ENCODE results near the gene OSBPL5. TPM values are rescaled to one million over a fixed set of nuclear protein-coding genes. Genes with fewer than 3 reads are reported as not detected.

OSBPL5 gene
- total and polyA plus RNA-seq, 4 experiments from 2014 or later, result 0.75 to 5.2 (median 2.9) TPM

- H3K27me3 ChIP-seq (ENCODE audit: insufficient read depth, low read length), result no peaks in the 10 kb centered on the region
- Mint-ChIP-seq H3K4me3 (no peak overlapping the region), H3K27me3 (peaks cover 4 to 16% of the 10 kb centered on the region in 2 donors), H3K27ac (no peak overlapping the region), H3K36me3 (no peaks in the 10 kb centered on the region), H3K9me3 (no peaks in the 10 kb centered on the region), H3K4me1 (peaks cover 0 to 23% (median 13%) of the 10 kb centered on the region in 4 donors)
- CTCF ChIA-PET (ENCODE audit: partially characterized antibody), result no interaction called here
- no peaks in the 10 kb centered on the region for H3K9me3 ChIP-seq (ENCODE audit: control insufficient read depth in 1 of 2, low read length in 2 of 2)
- DNase-seq, result peak in 1 of 5 donors; percentile 27
- intact Hi-C loops (cut with micrococcal nuclease), result no loop called here
- no peak overlapping the region for H3K27ac ChIP-seq (ENCODE audit: low read depth, low read length)
- H3K4me3 ChIP-seq (ENCODE audit: low read length in 2 of 2), result no peak overlapping the region
- no peaks in the 10 kb centered on the region for H3K4me1 ChIP-seq (ENCODE audit: insufficient read depth, low read length)
- H3K36me3 ChIP-seq (ENCODE audit: insufficient read depth, low read length), result no peaks in the 10 kb centered on the region
- POLR2A ChIA-PET (ENCODE audit: partially characterized antibody), result no interaction called here
Observed at GRCh38 chr11:3158821-3159220, 6.3 kb downstream of the OSBPL5 start.

- DNase-seq, result peak in 1 of 5 donors; percentile 5
- Mint-ChIP-seq H3K4me3 (no peak overlapping the region), H3K27ac (no peak overlapping the region), H3K9me3 (no peaks in the 10 kb centered on the region), H3K36me3 (no peaks in the 10 kb centered on the region), H3K4me1 (peaks cover 0 to 19% (median 10%) of the 10 kb centered on the region in 4 donors), H3K27me3 (peaks cover 4 to 16% of the 10 kb centered on the region in 2 donors)
- Histone ChIP-seq H3K27ac (ENCODE audit: low read depth, low read length) (no peak overlapping the region), H3K27me3 (ENCODE audit: insufficient read depth, low read length) (no peaks in the 10 kb centered on the region), H3K4me3 (ENCODE audit: low read length in 2 of 2) (no peak overlapping the region), H3K4me1 (ENCODE audit: insufficient read depth, low read length) (no peaks in the 10 kb centered on the region), H3K9me3 (ENCODE audit: control insufficient read depth in 1 of 2, low read length in 2 of 2) (no peaks in the 10 kb centered on the region), H3K36me3 (ENCODE audit: insufficient read depth, low read length) (no peaks in the 10 kb centered on the region)
- ChIA-PET POLR2A (ENCODE audit: partially characterized antibody) (no interaction called here), CTCF (ENCODE audit: partially characterized antibody) (no interaction called here)
- intact Hi-C loops (cut with micrococcal nuclease), result no loop called here
Observed at GRCh38 chr11:3158131-3158591, 6.9 kb downstream of the OSBPL5 start.

GRCh38 chr11:3157381-3158130 lies 7.6 kb downstream of the OSBPL5 start:
- Histone ChIP-seq H3K27me3 (ENCODE audit: insufficient read depth, low read length) (no peaks in the 10 kb centered on the region), H3K36me3 (ENCODE audit: insufficient read depth, low read length) (no peaks in the 10 kb centered on the region), H3K4me3 (ENCODE audit: low read length in 2 of 2) (no peak overlapping the region), H3K9me3 (ENCODE audit: control insufficient read depth in 1 of 2, low read length in 2 of 2) (no peaks in the 10 kb centered on the region), H3K27ac (ENCODE audit: low read depth, low read length) (no peak overlapping the region), H3K4me1 (ENCODE audit: insufficient read depth, low read length) (no peaks in the 10 kb centered on the region)
- ChIA-PET POLR2A (ENCODE audit: partially characterized antibody) (no interaction called here), CTCF (ENCODE audit: partially characterized antibody) (no interaction called here)
- H3K36me3 Mint-ChIP-seq, result peaks cover 0 to 2% of the 10 kb centered on the region in 2 donors
- H3K27me3 Mint-ChIP-seq, result peaks cover 4 to 14% of the 10 kb centered on the region in 2 donors
- peaks cover 0 to 19% (median 9%) of the 10 kb centered on the region in 4 donors for H3K4me1 Mint-ChIP-seq
- intact Hi-C loops (cut with micrococcal nuclease), result no loop called here
- no peak overlapping the region for H3K27ac Mint-ChIP-seq
- H3K4me3 Mint-ChIP-seq, result no peak overlapping the region
- peak in 1 of 5 donors; percentile 9 for DNase-seq
- no peaks in the 10 kb centered on the region for H3K9me3 Mint-ChIP-seq

GRCh38 chr11:3156661-3157311 lies 8.3 kb downstream of the OSBPL5 start:
- no peaks in the 10 kb centered on the region for H3K9me3 Mint-ChIP-seq
- H3K4me1 ChIP-seq (ENCODE audit: insufficient read depth, low read length), result no peaks in the 10 kb centered on the region

GRCh38 chr11:3156282-3156660 lies 8.8 kb downstream of the OSBPL5 start:
- no peaks in the 10 kb centered on the region for H3K4me1 ChIP-seq (ENCODE audit: insufficient read depth, low read length)
- ChIA-PET CTCF (ENCODE audit: partially characterized antibody) (no interaction called here), POLR2A (ENCODE audit: partially characterized antibody) (no interaction called here)
- no peak overlapping the region for H3K27ac Mint-ChIP-seq
- no peaks in the 10 kb centered on the region for H3K27me3 ChIP-seq (ENCODE audit: insufficient read depth, low read length)
- H3K4me3 ChIP-seq (ENCODE audit: low read length in 2 of 2), result no peak overlapping the region
- DNase-seq, result no peak
- intact Hi-C loops (cut with micrococcal nuclease), result no loop called here
- H3K4me3 Mint-ChIP-seq, result peak overlapping the region in 1 of 8 donors; percentile 20
- no peaks in the 10 kb centered on the region for H3K36me3 ChIP-seq (ENCODE audit: insufficient read depth, low read length)
- H3K27me3 Mint-ChIP-seq, result peaks cover 3 to 6% of the 10 kb centered on the region in 2 donors
- H3K36me3 Mint-ChIP-seq, result peaks cover 0 to 2% of the 10 kb centered on the region in 2 donors
- H3K27ac ChIP-seq (ENCODE audit: low read depth, low read length), result no peak overlapping the region
- peaks cover 0 to 10% (median 7%) of the 10 kb centered on the region in 4 donors for H3K4me1 Mint-ChIP-seq
- H3K9me3 ChIP-seq (ENCODE audit: control insufficient read depth in 1 of 2, low read length in 2 of 2), result no peaks in the 10 kb centered on the region
- no peaks in the 10 kb centered on the region for H3K9me3 Mint-ChIP-seq

More at GRCh38 chr11:3156661-3157311, 8.3 kb downstream of the OSBPL5 start:
- intact Hi-C loops (cut with micrococcal nuclease), result no loop called here
- DNase-seq, result no peak
- Histone ChIP-seq H3K27me3 (ENCODE audit: insufficient read depth, low read length) (no peaks in the 10 kb centered on the region), H3K9me3 (ENCODE audit: control insufficient read depth in 1 of 2, low read length in 2 of 2) (no peaks in the 10 kb centered on the region), H3K27ac (ENCODE audit: low read depth, low read length) (no peak overlapping the region), H3K4me3 (ENCODE audit: low read length in 2 of 2) (no peak overlapping the region), H3K36me3 (ENCODE audit: insufficient read depth, low read length) (no peaks in the 10 kb centered on the region)
- Mint-ChIP-seq H3K27me3 (peaks cover 4 to 11% of the 10 kb centered on the region in 2 donors), H3K27ac (no peak overlapping the region), H3K4me3 (peak overlapping the region in 1 of 8 donors; percentile 20), H3K36me3 (peaks cover 0 to 2% of the 10 kb centered on the region in 2 donors), H3K4me1 (peaks cover 0 to 16% (median 9%) of the 10 kb centered on the region in 4 donors)
- CTCF ChIA-PET (ENCODE audit: partially characterized antibody), result no interaction called here
- POLR2A ChIA-PET (ENCODE audit: partially characterized antibody), result no interaction called here

GRCh38 chr11:3155691-3156258 lies 9.3 kb downstream of the OSBPL5 start:
- POLR2A ChIA-PET (ENCODE audit: partially characterized antibody), result no interaction called here
- peaks cover 0 to 5% (median 2%) of the 10 kb centered on the region in 4 donors for H3K4me1 Mint-ChIP-seq

GRCh38 chr11:3155216-3155615 lies 9.9 kb downstream of the OSBPL5 start:
- Histone ChIP-seq H3K27ac (ENCODE audit: low read depth, low read length) (no peak overlapping the region), H3K4me1 (ENCODE audit: insufficient read depth, low read length) (no peaks in the 10 kb centered on the region), H3K4me3 (ENCODE audit: low read length in 2 of 2) (no peak overlapping the region), H3K27me3 (ENCODE audit: insufficient read depth, low read length) (no peaks in the 10 kb centered on the region), H3K36me3 (ENCODE audit: insufficient read depth, low read length) (no peaks in the 10 kb centered on the region), H3K9me3 (ENCODE audit: control insufficient read depth in 1 of 2, low read length in 2 of 2) (no peaks in the 10 kb centered on the region)
- POLR2A ChIA-PET (ENCODE audit: partially characterized antibody), result no interaction called here
- Mint-ChIP-seq H3K27me3 (peaks cover 0 to 3% of the 10 kb centered on the region in 2 donors), H3K4me1 (peaks cover 0 to 5% (median 2%) of the 10 kb centered on the region in 4 donors), H3K4me3 (no peak overlapping the region), H3K27ac (no peak overlapping the region), H3K36me3 (peaks cover 0 to 2% of the 10 kb centered on the region in 2 donors), H3K9me3 (no peaks in the 10 kb centered on the region)
- DNase-seq, result no peak
- CTCF ChIA-PET (ENCODE audit: partially characterized antibody), result no interaction called here
- intact Hi-C loops (cut with micrococcal nuclease), result no loop called here

More at GRCh38 chr11:3155691-3156258, 9.3 kb downstream of the OSBPL5 start:
- Histone ChIP-seq H3K27me3 (ENCODE audit: insufficient read depth, low read length) (no peaks in the 10 kb centered on the region), H3K36me3 (ENCODE audit: insufficient read depth, low read length) (no peaks in the 10 kb centered on the region), H3K27ac (ENCODE audit: low read depth, low read length) (no peak overlapping the region), H3K4me1 (ENCODE audit: insufficient read depth, low read length) (no peaks in the 10 kb centered on the region), H3K4me3 (ENCODE audit: low read length in 2 of 2) (no peak overlapping the region), H3K9me3 (ENCODE audit: control insufficient read depth in 1 of 2, low read length in 2 of 2) (no peaks in the 10 kb centered on the region)
- intact Hi-C loops (cut with micrococcal nuclease), result no loop called here
- no peak overlapping the region for H3K4me3 Mint-ChIP-seq
- peaks cover 0 to 2% of the 10 kb centered on the region in 2 donors for H3K36me3 Mint-ChIP-seq
- H3K27me3 Mint-ChIP-seq, result peaks cover 0 to 3% of the 10 kb centered on the region in 2 donors
- H3K9me3 Mint-ChIP-seq, result no peaks in the 10 kb centered on the region
- CTCF ChIA-PET (ENCODE audit: partially characterized antibody), result no interaction called here
- peak overlapping the region in 1 of 7 donors; percentile 69 for H3K27ac Mint-ChIP-seq
- DNase-seq, result no peak
